ENCODE measurements around the gene ADAM10. TPM values are rescaled to one million over a fixed set of nuclear protein-coding genes. Genes with fewer than 3 reads are reported as not detected.

Gene ADAM10
- total RNA-seq, 1 experiment from 2014 or later, result 159 TPM

- H3K79me1 ChIP-seq (ENCODE audit: insufficient read depth, low read depth, low read length, poor library complexity, severe bottlenecking), result peaks cover 5% of the 10 kb centered on the region
- H3K9me3 ChIP-seq (ENCODE audit: control insufficient read depth, low read depth, low read length), result no peaks in the 10 kb centered on the region
- H3K4me1 Mint-ChIP-seq, result no peaks in the 10 kb centered on the region
- DNase-seq, result no peak
- peaks cover 1 to 13% (median 9%) of the 10 kb centered on the region in 3 experiments; a peak in 6 of 7 replicates for H3K36me3 Mint-ChIP-seq (ENCODE audit: insufficient read depth in 1 of 3, low read depth in 3 of 3)
- H2BK5ac ChIP-seq (ENCODE audit: insufficient read length, low read length), result no peak overlapping the region
- H2BK20ac ChIP-seq (ENCODE audit: low read depth, low read length, poor library complexity, severe bottlenecking), result no peak overlapping the region
- no peak overlapping the region for H3K14ac ChIP-seq (ENCODE audit: insufficient read depth, low read length)
- no peaks in the 10 kb centered on the region for H3K27me3 Mint-ChIP-seq (ENCODE audit: low read depth)
- no peak overlapping the region for H2BK12ac ChIP-seq (ENCODE audit: insufficient read length, low read depth, low read length)
- H3K23ac ChIP-seq (ENCODE audit: insufficient read length, low read depth, low read length), result no peak overlapping the region
- no peaks in the 10 kb centered on the region for H3K9me3 Mint-ChIP-seq
- no peak overlapping the region for H3K4me2 ChIP-seq (ENCODE audit: insufficient read depth, insufficient read length, low read length)
- no peaks in the 10 kb centered on the region for H4K20me1 ChIP-seq (ENCODE audit: control insufficient read depth, insufficient read depth, insufficient read length)
- no peaks in the 10 kb centered on the region for H3K4me1 ChIP-seq (ENCODE audit: insufficient read depth, low read length)
- no peak overlapping the region for H2AFZ ChIP-seq (ENCODE audit: low read length)
- no peak overlapping the region for H2BK15ac ChIP-seq (ENCODE audit: low read depth, low read length)
- no peak overlapping the region for H3K4ac ChIP-seq (ENCODE audit: low read depth, low read length)
- no peak overlapping the region for H3T11ph ChIP-seq (ENCODE audit: low read length)
- no peak overlapping the region for H2AK5ac ChIP-seq (ENCODE audit: insufficient read length, low read length)
- H3K4me3 Mint-ChIP-seq, result no peak overlapping the region
- no peaks in the 10 kb centered on the region for H3K27me3 ChIP-seq (ENCODE audit: insufficient read depth, low read length)
- H3K56ac ChIP-seq (ENCODE audit: insufficient read length, low read depth, low read length), result no peak overlapping the region
- no peak overlapping the region for H4K5ac ChIP-seq (ENCODE audit: insufficient read length, low read depth, low read length)
- no peak overlapping the region for H3K9ac ChIP-seq (ENCODE audit: extremely low read depth, insufficient read length, low read length)
- no peaks in the 10 kb centered on the region for H3K79me2 ChIP-seq (ENCODE audit: insufficient read depth, low read length)
- H2BK120ac ChIP-seq (ENCODE audit: low read depth, low read length, poor library complexity, severe bottlenecking), result no peak overlapping the region
- no peak for TF ChIP-seq CTCF (conservative IDR thresholded peaks at IDR 0.05)
- H3K23me2 ChIP-seq (ENCODE audit: insufficient read length, low read depth, low read length, poor library complexity, severe bottlenecking), result no peaks in the 10 kb centered on the region
- H4K8ac ChIP-seq (replicated peaks; ENCODE audit: insufficient read length, low read depth, low read length), result no peak overlapping the region
- no peak overlapping the region for H3K18ac ChIP-seq (ENCODE audit: insufficient read length, low read depth, low read length)
- H3K27ac Mint-ChIP-seq, result no peak overlapping the region
- H4K91ac ChIP-seq (ENCODE audit: insufficient read length, low read depth, low read length), result no peak overlapping the region
- H3K27ac ChIP-seq (ENCODE audit: insufficient read length, low read depth, low read length), result no peak overlapping the region
- WGBS (ENCODE audit: extremely low coverage, insufficient read length, low lambda C conversion rate), result no CpG with 5 or more reads among the region's 6 CpGs
Observed at GRCh38 chr15:58785355-58785754, 35.8 kb upstream of the ADAM10 start.

Measured in H9 (cell line).